ENCODE measurements around the gene ORMDL3.
"Not testable (repeated sequence)": the region's sequence is repeated elsewhere in the genome, so short reads cannot be mapped to it uniquely, and the experiment has no call there.

ORMDL3 gene

DNA sequence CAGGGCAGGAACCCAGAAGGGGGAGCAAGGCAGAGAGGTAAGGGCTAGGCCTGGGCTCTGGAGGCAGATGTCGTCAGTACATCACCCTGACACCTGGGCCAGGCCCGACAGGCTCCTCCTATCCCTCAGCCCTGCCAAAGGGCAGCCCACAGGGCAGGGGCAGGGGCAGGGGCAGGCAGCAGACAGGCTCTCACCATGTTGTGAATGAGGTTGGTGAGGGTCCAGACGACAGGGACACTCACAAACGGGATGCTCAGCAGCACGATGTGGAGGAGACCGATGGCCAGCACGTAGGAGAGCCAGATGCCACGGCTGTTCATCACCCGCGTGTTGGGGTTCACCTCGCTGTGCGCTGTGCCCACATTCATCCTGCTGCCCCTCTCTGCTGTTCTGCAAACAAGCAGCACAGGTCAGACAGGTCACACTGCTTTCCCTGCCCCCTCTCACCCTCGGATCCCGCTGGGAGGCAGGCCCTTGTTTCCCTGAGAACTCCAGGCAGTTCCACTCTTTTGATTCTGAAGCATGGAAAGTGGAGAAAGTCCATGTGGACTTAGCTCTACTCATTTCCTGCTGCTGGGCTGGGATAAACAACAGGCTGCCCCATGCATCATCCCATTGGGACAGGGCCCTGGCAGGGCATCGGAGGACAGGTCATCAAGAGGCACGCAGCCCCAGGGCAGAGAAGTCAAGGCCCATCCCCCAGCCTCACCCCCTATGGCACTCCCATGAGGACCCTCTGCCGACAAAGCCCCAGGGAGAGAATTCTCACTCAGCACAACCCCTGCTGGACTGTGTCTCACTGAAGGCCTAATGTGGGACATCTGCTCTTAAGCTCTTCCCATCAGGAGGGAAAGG is 3.3 kb downstream of the ORMDL3 start:
- no peak for DNase-seq

DNA sequence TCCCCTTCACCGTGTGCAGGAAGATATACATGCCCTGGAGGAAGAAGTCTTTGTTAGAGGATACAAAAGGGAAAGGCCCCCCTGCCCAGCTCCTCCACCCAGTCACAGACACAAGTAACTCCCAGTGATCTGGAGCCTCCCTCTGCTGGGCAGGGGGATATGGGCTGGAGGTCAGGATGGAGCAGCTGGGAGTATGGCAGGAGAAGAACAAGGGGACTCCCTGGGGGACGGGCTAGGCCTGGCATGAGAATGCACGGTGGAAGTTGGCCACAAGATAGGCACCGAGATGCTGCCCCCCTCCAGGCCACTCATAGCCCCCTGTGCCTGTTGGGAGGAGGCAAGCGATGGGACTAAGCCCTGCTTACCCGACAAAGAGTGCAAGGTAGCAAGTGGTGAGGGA is 4.2 kb downstream of the ORMDL3 start:
- no peak for DNase-seq

DNA sequence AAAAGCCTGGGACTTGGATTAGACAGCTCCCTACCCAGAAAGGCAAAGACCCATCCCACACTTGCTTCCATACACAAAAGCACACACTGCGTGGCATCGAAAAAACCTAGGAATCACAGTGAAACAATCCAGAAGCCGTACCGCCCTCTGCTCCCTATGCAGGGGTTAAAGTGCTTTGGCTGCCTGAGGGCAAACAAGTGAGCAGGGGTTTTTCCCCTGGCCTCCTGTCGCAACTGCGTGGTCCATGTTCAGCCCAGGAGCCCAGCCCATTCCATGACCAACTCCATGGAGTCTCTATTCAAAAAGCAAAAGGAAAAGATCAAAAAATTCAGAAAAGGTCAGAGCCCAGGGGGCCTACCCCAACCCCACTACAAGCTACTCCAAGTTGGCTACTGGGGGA is 5.4 kb downstream of the ORMDL3 start:
- no peak for DNase-seq

DNA sequence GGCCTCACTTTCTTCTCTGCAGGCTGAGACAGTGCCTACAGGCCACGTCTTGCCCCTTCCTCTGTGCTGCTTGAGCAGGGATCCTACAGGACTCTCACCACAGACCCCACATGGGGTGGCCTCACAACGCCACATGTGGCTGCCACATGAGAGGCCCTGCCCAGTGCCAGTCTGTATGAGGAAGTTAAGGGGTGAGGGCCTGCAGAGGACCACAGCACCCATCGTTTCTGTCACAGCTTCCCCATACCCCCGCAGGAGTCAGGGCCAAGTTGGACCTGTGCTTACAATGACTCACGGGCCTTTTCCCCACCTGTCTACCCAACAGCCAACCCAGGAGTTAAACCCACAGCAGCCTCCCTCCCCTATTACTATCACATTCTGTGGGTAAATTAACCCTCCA is 6.1 kb downstream of the ORMDL3 start:
- no peak for DNase-seq

DNA sequence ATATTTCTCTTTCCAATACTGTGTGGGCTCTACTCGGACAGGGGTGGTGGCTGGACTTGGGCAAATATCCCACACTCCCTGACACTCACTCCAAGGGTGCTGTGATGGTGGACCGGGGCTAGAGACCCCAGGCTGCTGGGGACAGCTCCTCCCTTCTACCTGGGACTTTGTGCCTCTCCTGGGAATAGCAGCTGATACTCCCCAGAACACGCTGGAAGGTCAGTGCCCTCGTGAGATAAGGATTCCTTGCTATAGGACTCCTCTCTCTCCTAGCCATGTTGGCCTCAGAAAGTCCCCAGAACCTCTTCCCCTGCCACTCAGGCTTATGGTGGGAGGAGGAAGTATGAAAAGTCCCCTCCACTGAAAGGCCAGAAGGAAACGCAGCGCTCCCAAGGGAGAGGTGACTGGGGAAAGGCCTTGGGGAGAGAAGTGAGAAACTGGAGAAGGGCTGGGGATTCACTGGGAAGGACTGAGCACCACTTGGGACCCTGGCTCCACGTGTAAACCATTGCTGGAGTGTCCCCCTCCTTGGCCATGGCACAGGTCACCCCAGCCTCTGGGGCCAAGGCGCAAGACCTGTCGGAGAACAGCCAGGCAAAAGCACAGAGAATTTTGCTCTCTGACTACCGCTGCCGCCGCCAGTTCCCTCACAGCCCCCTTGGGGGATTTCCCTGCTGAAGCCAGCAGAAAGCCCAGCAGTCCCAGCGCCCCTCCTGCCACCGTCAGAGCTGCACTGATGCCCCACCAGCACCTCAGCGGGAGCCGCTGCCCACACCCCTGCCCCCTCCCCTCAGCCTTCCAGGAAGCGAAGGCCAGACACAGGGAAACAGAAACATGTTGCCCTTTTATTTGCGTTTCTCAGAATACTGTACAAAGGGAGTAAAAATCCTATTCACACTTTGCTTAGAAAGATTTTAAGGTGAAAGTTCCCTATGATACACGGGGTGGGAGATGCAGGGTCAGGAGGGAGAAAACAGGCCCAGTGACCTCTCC is 6.9 kb downstream of the ORMDL3 start:
- no peak for DNase-seq

DNA sequence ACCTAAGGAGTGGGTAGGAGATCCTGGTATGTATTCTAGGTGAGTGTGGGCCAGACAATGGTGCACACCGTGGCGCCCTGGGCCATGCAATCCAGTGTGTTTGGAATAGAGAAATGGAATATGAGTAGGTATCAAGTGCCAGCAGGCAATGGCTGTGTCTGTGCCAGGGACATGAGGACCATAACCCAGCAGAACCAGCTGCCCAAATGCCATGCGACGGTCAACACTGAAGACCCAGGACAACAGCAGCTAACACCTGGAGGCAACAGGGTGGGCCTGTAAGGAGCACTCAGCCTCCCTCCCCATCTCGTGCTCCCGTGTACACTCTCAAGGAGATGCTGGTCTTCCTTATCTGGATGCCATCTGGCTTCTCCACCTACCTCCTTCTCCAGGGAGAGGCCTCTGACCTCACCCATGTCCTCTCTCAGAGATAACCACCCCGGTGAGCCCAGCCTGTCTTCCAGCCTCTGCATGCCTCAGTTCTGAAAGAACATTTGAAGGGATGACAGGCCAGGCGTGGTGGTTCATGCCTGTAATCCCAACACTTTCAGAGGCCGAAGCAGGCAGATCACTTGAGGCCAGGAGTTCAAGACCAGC is 8.2 kb downstream of the ORMDL3 start:
- no peak for DNase-seq

DNA sequence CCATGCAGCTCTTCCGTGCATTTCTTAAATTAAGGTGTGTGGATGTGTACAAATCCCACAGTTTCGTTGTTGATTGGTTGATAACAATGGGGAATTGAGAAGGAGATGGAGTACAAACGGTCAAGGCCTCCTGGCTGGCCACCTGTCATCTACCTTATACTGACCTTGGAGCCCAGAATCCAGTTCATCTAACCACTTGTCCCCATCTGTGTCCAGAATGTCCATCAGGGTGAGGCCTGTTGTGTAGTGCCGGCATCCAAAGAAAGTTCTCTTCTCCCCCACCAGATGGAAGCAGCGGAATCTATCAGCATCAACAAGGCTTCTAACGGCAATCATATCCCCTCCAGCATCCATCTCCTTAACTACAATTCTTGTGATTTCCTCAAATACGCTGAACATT is 10.5 kb downstream of the ORMDL3 start:
- no peak for DNase-seq

DNA sequence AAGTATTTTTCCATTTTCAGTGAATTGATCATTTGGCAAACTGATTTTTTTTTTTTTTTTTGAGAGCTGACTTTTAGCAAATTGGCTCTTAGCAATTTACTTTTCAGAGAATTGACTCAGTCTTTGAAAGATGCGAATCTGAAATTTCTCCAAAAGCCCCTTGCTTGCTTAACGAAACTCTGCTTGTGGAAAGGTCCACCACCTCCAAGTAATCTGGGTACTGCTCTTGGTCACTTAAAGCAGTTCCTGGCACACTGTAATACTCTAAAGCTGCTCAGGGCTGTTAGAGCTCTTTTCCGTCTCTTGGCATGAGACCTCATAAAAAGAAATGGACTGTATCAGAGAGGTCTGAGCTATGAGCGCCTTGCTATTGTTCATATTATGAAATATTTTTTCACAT is 11.8 kb downstream of the ORMDL3 start:
- no peak for DNase-seq

DNA sequence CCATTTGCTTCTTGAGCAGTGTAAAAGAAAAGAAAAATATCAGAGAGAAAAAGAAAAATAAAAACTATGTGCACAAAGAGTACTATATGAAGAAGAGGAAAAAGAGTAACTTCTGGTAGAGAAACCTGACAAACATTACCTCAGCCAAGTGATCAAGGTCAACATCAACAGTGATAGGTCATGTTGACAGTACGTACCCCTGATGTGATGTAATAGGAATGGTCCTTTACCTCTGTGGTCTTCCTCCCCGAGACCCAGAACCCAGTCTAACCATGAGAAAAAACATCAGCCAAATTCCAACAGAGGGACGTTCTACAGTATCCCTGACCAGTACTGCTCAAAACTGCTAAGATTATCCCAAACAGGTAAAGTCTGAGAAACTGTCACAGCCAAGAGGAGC is 13.4 kb downstream of the ORMDL3 start:
- no peak for DNase-seq

DNA sequence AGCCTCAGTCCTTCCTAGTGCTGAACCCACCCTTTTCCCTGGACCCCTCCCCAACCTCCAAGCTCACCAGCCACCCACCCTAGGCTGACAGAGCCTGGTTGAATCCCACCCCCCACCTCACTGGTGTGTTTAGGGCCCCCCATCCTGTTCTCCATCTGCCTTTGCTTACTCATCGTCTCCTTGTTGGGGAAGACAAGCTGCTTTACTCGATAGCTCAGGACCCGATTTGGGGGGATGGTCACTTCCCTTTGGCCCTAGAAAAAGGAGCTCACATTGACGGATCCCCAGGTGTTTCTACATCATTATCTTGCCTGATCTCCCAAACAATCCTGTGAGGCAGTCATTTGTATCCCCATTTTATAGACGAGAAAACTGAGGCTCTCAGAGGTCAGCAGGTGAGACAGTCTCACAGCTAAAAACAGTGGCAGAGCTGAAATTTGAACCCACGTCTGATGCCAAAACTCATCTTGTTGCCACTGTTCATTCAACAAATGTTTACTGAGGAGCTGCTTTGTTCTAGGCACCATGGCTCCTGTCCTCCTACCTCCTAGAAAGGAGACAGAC is 18.5 kb downstream of the ORMDL3 start:
- DNase-seq, result no peak

DNA sequence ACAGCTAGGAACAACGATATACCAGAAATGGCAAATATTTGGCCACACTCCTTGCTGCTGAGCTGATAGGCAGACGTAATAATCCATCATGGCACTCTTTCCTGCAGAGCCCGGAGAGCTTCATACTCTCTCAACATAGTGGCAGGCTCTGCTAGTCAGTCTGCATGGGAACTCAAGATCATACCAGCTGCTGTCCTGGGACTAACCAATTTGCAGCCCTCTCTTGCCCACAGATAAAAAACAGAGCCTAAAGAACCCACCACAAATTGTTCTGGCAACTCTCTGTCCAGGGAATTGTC is 22.5 kb downstream of the ORMDL3 start:
- no peak for DNase-seq

DNA sequence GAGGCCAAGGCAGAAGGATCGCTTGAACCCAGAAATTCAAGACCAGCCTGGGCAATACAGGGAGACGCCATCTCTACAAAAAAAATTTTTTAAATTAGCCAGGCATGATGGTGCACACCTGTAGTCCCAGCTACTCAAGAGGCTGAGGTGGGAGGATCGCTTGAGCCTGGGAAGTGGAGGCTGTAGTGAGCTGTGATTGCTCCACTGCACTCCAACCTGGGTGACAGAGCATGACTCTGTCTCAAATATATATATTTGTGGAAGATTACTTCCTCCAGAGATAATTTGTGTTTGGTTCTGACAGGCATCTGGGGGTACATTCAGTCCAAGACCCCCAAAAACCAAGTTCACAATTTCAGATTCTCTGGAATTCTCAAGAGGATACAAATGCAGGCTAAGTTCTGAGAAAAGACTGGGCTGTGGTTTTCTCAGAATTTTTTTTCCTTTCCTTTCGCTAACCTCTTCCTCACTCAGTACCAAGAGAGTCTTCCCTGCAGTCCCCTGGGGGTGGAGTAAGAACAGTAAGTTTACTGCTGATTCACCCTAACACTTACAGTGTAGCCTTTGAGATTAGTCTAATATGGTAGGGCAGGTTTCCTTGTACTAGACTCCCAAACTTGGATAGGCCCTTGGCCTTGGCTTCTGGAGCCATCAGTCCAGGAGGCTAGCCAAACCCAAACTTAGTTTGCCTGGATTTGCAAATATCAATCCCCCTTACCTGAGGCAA is 24.1 kb downstream of the ORMDL3 start:
- DNase-seq, result no peak

DNA sequence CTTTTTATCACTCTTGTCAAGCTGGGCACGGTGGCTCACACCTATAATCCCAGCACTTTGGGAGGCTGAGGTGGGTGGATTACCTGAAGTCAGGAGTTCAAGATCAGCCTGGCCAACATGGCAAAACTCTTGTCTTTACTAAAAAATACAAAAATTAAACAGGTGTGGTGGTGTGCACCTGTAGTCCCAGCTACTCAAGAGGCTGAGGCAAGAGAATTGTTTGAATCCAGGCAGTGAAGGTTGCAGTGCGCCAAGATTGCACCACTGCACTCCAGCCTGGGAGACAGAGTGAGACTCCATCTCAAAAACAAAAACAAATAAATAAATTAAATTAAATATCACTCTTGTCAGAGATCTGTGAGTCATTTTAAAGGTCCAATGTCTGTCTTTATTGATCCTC is 25.4 kb downstream of the ORMDL3 start:
- DNase-seq, result not testable (repeated sequence)

DNA sequence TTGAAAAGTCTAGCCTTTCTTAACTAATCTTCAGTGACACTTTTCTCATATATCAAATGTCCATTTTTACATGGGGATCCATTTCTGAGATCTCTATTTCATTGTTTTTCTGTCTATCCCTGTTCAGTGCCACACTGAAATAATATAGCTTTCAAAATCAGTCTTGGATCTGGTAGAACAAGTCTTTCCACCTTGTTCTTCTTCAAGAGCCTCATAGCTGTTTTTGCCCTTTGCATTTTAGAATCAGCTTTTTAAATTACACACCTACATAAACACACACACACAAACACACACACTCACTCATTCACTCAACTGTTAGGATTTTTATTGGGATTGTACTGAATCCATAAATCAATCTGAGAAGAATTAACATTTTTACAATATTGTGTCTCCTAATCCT is 28.2 kb downstream of the ORMDL3 start:
- DNase-seq, result no peak

DNA sequence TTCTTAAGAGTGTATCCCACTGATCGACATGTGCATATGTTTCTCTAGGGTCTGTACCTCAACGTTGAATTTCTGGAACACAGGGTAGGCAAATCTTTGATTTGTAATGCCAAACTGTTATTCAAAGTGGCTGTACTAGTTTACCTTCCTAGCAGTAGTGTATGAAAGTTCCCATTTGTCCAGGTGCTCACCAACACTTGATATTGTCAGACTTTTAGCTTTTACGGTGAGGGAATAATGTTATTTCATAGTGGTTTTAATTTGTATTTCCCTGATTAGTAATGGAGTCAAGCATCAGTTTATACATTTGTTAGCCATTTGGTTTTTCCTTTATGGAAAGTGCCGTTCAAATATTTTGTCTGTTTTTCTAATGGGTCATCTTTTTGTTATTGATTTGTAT is 29.3 kb downstream of the ORMDL3 start:
- no peak for DNase-seq

DNA sequence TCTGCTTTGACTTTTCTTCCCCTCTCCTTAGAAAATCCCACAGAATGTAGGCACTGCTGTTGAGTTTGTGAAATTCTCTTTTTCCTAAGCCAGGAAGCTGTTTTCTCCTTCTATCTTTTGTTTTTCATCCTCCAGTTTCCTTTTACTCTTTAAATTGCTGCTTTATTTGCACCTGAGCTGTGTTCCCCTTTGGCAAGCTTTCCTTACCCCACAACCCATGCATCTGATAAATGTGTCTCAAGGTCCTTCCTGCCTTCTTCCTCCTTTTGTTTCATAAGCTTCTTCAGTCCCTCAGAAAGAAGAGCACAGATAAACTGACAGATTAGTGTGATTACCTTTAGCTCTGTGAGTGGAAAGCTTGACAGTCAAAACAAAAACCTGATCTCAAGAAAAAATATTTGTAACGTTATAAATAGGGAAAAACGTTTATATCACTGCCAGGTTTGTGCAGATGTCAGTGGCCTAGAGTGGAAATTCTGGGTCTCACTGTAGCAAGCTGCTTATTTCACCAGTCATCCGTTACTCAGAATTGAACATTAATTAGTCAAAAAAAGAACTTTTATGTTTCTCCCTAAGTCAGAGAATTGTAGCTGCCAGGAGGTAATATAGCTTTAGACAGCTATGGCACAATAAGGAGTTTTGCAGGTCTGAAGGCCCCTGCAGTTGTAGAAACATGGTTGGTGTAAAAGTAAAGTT is 32.6 kb downstream of the ORMDL3 start:
- DNase-seq, result no peak

DNA sequence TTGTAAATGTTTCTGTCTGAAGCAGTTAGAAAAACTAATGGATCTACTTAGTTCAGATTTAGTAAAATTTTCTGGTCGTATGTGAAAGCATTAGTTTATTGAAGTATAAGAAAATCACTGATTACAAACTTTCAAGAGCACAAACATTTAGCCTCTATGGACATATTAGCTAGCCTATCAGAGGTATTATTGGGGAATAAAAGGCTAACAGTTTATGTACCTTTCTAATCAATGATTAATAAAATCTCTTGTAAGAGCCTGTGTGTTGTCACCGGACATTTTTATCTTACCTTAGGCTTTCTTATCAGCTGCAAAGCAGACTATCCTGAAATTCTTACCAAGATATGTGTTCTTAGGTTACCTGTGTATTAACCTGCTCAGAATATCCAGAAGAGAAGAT is 38.2 kb downstream of the ORMDL3 start:
- DNase-seq, result no peak

DNA sequence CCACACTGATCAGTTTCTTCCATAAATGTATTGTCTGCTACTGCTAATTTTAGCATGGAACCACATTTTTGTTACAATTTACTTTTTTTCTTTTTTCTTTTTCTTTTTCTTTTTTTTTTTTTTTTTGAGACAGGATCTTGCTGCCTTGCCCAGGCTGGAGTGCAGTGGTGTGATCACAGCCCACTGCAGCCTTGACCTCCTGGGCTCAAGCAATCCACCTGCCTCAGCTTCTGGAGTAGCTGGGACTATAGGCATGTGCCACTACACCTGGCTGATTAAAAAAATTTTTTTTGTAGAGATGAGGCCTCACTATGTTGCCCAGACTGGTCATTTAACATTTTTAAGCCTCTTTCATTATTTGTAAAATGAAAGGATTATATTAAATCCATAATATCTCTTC is 40.3 kb downstream of the ORMDL3 start:
- DNase-seq, result no peak

DNA sequence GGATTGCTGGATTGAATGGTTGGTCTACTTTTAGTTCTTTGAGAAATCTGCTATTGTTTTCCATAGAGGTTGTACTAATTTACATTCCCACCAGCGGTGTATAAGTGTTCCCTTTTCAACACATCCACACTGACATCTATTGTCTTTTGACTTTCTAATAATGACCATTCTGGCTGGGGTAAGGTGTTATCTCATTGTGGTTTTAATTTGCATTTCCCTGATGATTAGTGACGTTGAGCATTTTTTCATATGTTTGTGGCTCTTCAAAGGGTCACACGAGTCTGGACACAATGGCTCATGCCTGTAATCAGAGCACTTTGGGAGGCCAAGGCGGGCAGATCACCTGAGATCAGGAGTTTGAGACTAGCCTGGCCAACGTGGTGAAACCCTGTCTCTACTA is 41.3 kb downstream of the ORMDL3 start:
- not testable (repeated sequence) for DNase-seq

DNA sequence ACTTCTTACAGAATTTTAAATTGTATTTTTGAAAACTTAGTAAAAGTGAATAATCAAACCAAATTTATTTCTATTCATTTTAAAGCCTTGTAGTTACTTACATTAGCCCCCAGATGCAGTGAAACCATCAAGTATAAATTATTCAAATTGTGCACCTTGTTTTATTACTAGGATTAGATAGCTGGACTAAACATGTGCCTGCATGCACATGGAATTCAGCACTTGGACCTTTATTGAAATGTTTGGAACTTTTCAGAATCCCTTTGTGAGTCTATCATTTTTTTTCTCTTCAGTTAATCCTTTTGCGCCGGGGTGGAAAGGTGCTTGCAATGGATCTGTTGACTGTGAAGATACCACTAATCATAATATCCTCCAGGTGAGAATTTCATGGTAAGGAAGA is 54.6 kb downstream of the ORMDL3 start:
- DNase-seq, result no peak

DNA sequence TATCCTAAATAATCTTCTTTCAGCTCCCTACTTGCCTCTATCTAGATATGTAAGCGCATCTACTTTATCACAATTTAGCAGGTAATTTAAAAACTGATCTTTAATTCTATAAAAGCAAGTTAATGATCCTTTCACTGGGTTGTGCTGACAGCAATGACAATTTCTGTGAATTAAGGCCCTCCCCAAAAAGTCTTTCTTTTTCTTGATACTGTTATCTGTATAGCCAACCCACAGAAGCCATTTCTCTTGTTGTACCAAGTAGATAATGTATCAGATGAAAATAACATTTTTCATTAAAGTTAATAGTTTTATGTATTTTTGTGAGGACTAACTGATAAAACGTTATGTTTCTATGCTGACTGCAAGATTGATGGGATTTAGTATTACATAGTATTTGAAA is 55.6 kb downstream of the ORMDL3 start:
- DNase-seq, result no peak
